Activated CD8-positive, alpha-beta memory T cell treated with anti-CD3 and anti-CD28 coated beads, Interleukin-2, amount 10 ng/mL, durations not matched to agents 7 days and 5 days (primary cell): ENCODE measurements around the gene NDUFC1. TPM values are rescaled to one million over a fixed set of nuclear protein-coding genes. Genes with fewer than 3 reads are reported as not detected.

Source experiments
- ATAC-seq: fragments of 150-1000 bp; cut with Tn5 transposase; one replicate; pipeline ENCODE4 v1.10.0; 2021; ENCODE audit warnings: moderate library complexity
- CTCF ChIA-PET: fragments of 350-600 bp; sonication (Branson Sonifier 250); formaldehyde crosslinking; loops from one replicate; lab custom pipeline; 2021; ENCODE audit warnings: antibody characterized with exemption; lab: Charles Lee
- DNase-seq: peaks from one replicate; pipeline ENCODE4 v3.0.0-alpha.2; 2020
- H3K27ac Mint-ChIP-seq: one replicate; pipeline ENCODE4 v1.8.0; 2021; ENCODE audit warnings: mild to moderate bottlenecking, mixed read lengths
- H3K27me3 Mint-ChIP-seq: one replicate; pipeline ENCODE4 v1.8.0; 2021; ENCODE audit warnings: mixed read lengths
- H3K36me3 Mint-ChIP-seq: one replicate; pipeline ENCODE4 v1.8.0; 2021; ENCODE audit warnings: mild to moderate bottlenecking, mixed read lengths
- H3K4me1 Mint-ChIP-seq: one replicate; pipeline ENCODE4 v1.8.0; 2021; ENCODE audit warnings: mixed read lengths
- H3K4me3 Mint-ChIP-seq: one replicate; pipeline ENCODE4 v1.8.0; 2021; ENCODE audit warnings: mild to moderate bottlenecking, moderate library complexity, mixed read lengths
- H3K9me3 Mint-ChIP-seq: one replicate; pipeline ENCODE4 v1.8.0; 2022; ENCODE audit warnings: low read depth, mixed read lengths
- total RNA-seq, 2 experiments: library from RNA; stranded (reverse); gene quantifications; one replicate each; pipeline ENCODE4 v1.2.3, GENCODE V29; 2021

Gene NDUFC1
- total RNA-seq, 2 experiments from 2014 or later: 32.2 to 34.9 TPM

DNA sequence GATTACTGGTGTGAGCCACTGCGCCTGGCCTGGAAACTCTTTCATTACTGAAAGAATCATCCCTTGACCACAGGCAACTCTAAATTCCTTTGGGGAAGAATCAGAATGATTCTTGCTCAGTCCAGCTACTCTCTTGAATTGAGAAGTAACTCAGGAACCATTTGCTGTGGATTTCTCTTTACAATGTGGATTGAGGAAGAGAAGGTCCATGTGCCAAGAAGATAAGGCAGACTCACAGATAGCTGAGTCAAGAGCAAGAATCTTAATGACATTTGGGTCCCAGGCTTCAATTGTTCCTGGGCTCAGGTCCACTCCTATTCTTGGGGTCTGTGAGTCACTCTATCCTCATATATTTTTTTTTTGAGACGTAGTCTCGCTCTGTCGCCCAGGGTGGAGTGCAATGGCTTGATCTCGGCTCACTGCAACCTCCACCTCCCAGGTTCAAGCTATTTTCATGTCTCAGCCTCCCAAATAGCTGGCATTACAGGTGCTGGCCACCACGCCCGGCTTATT is 16.0 kb downstream of the NDUFC1 start:
- Mint-ChIP-seq H3K9me3 (peaks cover 4% of the 10 kb centered on the region), H3K4me1 (no peaks in the 10 kb centered on the region), H3K4me3 (no peak overlapping the region), H3K27ac (no peak overlapping the region), H3K36me3 (peaks cover 24% of the 10 kb centered on the region), H3K27me3 (peaks cover 18% of the 10 kb centered on the region)
- CTCF ChIA-PET: interaction anchor here (1.4 kb wide), 1 partner anchor 10 kb away, joined by 5 read pairs; no protein-coding TSS in a partner anchor
- DNase-seq (no peak), ATAC-seq (no peak)

- H3K9me3 Mint-ChIP-seq: peaks cover 4% of the 10 kb centered on the region
- H3K36me3 Mint-ChIP-seq: peaks cover 12% of the 10 kb centered on the region
- DNase-seq: no peak
- ATAC-seq: no peak
- CTCF ChIA-PET: interaction anchor here (1.0 to 1.4 kb wide), 2 partner anchors 9 to 13 kb away, joined by 6 read pairs; no protein-coding TSS in a partner anchor
- peaks cover 18% of the 10 kb centered on the region for H3K4me1 Mint-ChIP-seq
- peaks cover 53% of the 10 kb centered on the region for H3K27me3 Mint-ChIP-seq
- H3K4me3 Mint-ChIP-seq: no peak overlapping the region
- no peak overlapping the region for H3K27ac Mint-ChIP-seq
Measured at GRCh38 chr4:139282721-139283075, 19.6 kb downstream of the NDUFC1 start.

GRCh38 chr4:139282065-139282720 is 20.1 kb downstream of the NDUFC1 start:
- peaks cover 18% of the 10 kb centered on the region for H3K4me1 Mint-ChIP-seq
- H3K36me3 Mint-ChIP-seq: peaks cover 12% of the 10 kb centered on the region
- peaks cover 4% of the 10 kb centered on the region for H3K9me3 Mint-ChIP-seq
- DNase-seq: no peak
- peaks cover 57% of the 10 kb centered on the region for H3K27me3 Mint-ChIP-seq
- H3K27ac Mint-ChIP-seq: no peak overlapping the region
- CTCF ChIA-PET: interaction anchor here (1.0 to 1.4 kb wide), 2 partner anchors 9 to 13 kb away, joined by 6 read pairs; no protein-coding TSS in a partner anchor
- H3K4me3 Mint-ChIP-seq: no peak overlapping the region
- no peak for ATAC-seq

GRCh38 chr4:139279760-139280620 is 22.3 kb downstream of the NDUFC1 start, which contains the start of gene MGARP:
MGARP (minus strand) TSS chr4:139280225; CDS start chr4:139280158, 67 bp downstream.
- peak; percentile 84 for ATAC-seq
- CTCF ChIA-PET: no interaction called here
- peaks cover 72% of the 10 kb centered on the region for H3K27me3 Mint-ChIP-seq
- H3K4me3 Mint-ChIP-seq: peak within 1 kb of the TSS; percentile 68
- H3K9me3 Mint-ChIP-seq: peaks cover 4% of the 10 kb centered on the region
- H3K36me3 Mint-ChIP-seq: peaks cover 7% of the 10 kb centered on the region
- H3K4me1 Mint-ChIP-seq: peaks cover 18% of the 10 kb centered on the region
- H3K27ac Mint-ChIP-seq: no peak within 1 kb of the TSS
- peak; percentile 44 for DNase-seq

DNA sequence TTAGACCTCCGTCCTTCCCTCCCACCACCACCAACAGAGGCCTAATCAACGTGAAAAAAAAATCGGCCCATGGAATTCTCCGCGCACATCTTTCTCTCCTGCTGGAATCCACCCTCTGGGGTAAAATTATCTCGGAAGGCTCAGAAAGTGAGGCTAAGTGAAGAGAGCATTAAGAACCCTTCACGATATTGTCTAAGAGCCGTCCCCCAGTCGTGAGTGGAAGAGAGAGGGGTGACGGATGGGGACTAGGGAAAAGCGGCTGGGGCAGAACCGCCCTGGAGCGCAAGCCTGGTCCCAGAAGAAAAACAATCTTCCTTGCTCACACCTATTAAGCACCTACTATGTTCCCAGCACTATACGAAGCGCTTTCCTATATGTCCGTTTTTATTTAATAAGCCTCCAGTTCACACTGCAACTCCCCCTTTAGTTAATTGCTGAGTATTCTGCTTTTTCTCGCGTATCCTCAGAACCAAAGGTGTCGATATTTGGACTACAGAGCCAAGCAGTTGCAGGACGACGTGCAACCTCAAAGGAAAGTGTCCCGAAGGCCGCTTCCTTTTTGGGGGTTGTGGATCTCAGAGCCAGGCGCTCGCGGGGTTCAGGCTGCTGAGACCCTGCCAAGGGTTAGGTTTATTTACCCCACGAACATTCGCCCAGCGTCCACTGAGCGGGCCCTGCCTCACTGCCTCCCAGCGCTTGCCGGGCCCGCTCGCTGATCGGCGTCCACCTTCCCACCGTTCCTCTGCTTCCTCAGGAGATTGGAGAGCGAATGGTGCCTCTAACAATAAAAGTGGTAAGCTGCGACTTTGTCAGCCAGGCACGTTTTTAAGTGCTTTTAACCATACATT is 23.1 kb downstream of the NDUFC1 start:
- H3K27me3 Mint-ChIP-seq: peaks cover 73% of the 10 kb centered on the region
- no peak for DNase-seq
- CTCF ChIA-PET: no interaction called here

DNA sequence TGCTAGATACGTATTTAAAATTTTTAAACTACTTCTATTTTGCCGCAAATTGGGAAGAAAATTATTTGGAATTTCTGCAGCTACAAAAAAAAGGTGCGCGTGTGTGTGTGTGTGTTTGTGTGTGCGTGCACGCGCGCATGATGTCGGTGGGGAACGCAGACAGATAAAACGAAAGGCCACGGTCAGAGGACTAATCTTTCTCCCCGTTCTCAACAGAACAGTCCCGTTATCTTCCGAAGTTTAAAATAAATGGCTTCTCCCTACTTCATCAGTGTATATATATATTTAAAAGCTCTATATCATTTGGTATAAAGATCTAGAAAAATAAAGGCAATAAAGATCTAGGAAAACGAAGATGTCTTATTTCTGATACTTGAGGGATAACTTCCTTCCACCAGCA is 23.8 kb downstream of the NDUFC1 start:
- CTCF ChIA-PET: no interaction called here
- H3K27me3 Mint-ChIP-seq: peaks cover 75% of the 10 kb centered on the region
- no peak for DNase-seq

More for the DNA sequence above, 23.1 kb downstream of the NDUFC1 start:
- H3K36me3 Mint-ChIP-seq: peaks cover 1% of the 10 kb centered on the region
- ATAC-seq: peak; percentile 52
- peak overlapping the region; percentile 68 for H3K4me3 Mint-ChIP-seq
- H3K27ac Mint-ChIP-seq: no peak overlapping the region
- no peaks in the 10 kb centered on the region for H3K9me3 Mint-ChIP-seq
- peaks cover 18% of the 10 kb centered on the region for H3K4me1 Mint-ChIP-seq

GRCh38 chr4:139275281-139275735 is 27.0 kb downstream of the NDUFC1 start:
- Mint-ChIP-seq H3K36me3 (peaks cover 1% of the 10 kb centered on the region), H3K27me3 (peaks cover 48% of the 10 kb centered on the region), H3K4me1 (peaks cover 16% of the 10 kb centered on the region), H3K9me3 (no peaks in the 10 kb centered on the region), H3K4me3 (no peak overlapping the region), H3K27ac (no peak overlapping the region)
- DNase-seq (no peak), ATAC-seq (no peak)
- CTCF ChIA-PET: interaction anchor here (1.0 to 1.4 kb wide), 2 partner anchors 9 to 21 kb away, joined by 3 to 5 read pairs; no protein-coding TSS in a partner anchor

More for the DNA sequence above, 23.8 kb downstream of the NDUFC1 start:
- Mint-ChIP-seq H3K36me3 (peaks cover 1% of the 10 kb centered on the region), H3K4me3 (peak overlapping the region; percentile 68), H3K4me1 (peaks cover 18% of the 10 kb centered on the region), H3K27ac (no peak overlapping the region), H3K9me3 (no peaks in the 10 kb centered on the region)
- ATAC-seq: no peak

DNA sequence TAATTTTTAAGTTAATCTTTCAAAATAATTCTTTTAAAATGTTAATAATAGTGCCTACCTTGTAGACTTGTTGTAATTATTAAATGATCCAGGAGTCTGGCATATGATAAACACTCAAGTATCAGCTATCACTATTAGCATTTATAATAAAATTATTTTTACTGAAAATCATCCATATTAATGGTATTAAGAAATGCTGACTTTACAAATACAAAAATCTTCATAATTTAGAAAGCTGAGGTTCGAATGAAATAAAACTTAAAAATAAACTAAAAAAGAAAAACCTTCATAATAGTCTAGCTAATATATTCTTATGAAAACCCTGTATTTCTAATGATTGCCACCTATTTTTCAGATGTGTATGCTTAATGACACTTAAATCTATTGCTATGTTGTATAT is 27.5 kb downstream of the NDUFC1 start:
- peaks cover 43% of the 10 kb centered on the region for H3K27me3 Mint-ChIP-seq
- H3K27ac Mint-ChIP-seq: no peak overlapping the region
- H3K9me3 Mint-ChIP-seq: no peaks in the 10 kb centered on the region
- DNase-seq: no peak
- no peak overlapping the region for H3K4me3 Mint-ChIP-seq
- peaks cover 11% of the 10 kb centered on the region for H3K4me1 Mint-ChIP-seq
- H3K36me3 Mint-ChIP-seq: peaks cover 1% of the 10 kb centered on the region
- CTCF ChIA-PET: interaction anchor here (1.0 kb wide), 1 partner anchor 8 kb away, joined by 3 read pairs; no protein-coding TSS in a partner anchor
- ATAC-seq: no peak

- peaks cover 35% of the 10 kb centered on the region for H3K27me3 Mint-ChIP-seq
- DNase-seq (no peak), ATAC-seq (no peak)
- no peaks in the 10 kb centered on the region for H3K9me3 Mint-ChIP-seq
- H3K36me3 Mint-ChIP-seq: peaks cover 1% of the 10 kb centered on the region
- CTCF ChIA-PET: no interaction called here
- H3K27ac Mint-ChIP-seq: no peak overlapping the region
- no peak overlapping the region for H3K4me3 Mint-ChIP-seq
- H3K4me1 Mint-ChIP-seq: peaks cover 2% of the 10 kb centered on the region
Measured at GRCh38 chr4:139273835-139274234, 28.4 kb downstream of the NDUFC1 start.

- Mint-ChIP-seq H3K36me3 (no peaks in the 10 kb centered on the region), H3K4me3 (peak overlapping the region; percentile 65), H3K27me3 (peaks cover 18% of the 10 kb centered on the region), H3K4me1 (peaks cover 29% of the 10 kb centered on the region), H3K9me3 (no peaks in the 10 kb centered on the region), H3K27ac (no peak overlapping the region)
- CTCF ChIA-PET: interaction anchor here (0.9 to 3.0 kb wide), 5 partner anchors 21 to 237 kb away, joined by 3 to 14 read pairs (median 8); no protein-coding TSS in a partner anchor
- no peak for ATAC-seq
- no peak for DNase-seq
Measured at GRCh38 chr4:139267301-139267700, 35.0 kb downstream of the NDUFC1 start.

- Mint-ChIP-seq H3K27me3 (peaks cover 18% of the 10 kb centered on the region), H3K4me1 (peaks cover 29% of the 10 kb centered on the region), H3K36me3 (no peaks in the 10 kb centered on the region), H3K4me3 (peak overlapping the region; percentile 65), H3K9me3 (no peaks in the 10 kb centered on the region), H3K27ac (peak overlapping the region; percentile 77)
- CTCF ChIA-PET: interaction anchor here (0.9 to 3.0 kb wide), 10 partner anchors 8 to 236 kb away, joined by 3 to 14 read pairs (median 4); partner anchors contain the start of gene NAA15
- ATAC-seq (peak; percentile 96), DNase-seq (peak; percentile 94)
Measured at GRCh38 chr4:139266583-139267257, 35.6 kb downstream of the NDUFC1 start.

DNA sequence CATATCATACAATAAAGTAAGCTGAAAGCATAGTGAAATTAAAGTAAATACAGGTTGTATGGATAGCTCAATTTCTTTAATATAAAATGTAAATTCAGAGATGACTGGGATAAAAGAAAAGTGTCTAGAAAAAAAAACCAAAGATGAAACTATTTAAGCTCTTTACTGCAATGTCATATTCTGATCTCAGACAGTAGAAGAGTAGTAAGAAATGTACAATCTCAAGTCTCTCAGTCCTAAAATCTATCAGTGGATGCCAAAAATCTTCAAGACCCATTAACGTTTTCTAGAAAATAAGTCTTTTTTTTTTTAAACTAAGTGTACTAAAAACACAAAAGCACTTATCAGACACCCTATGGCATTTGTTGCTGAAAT is 36.1 kb downstream of the NDUFC1 start:
- peaks cover 18% of the 10 kb centered on the region for H3K27me3 Mint-ChIP-seq
- DNase-seq: no peak
- peak overlapping the region; percentile 65 for H3K4me3 Mint-ChIP-seq
- peaks cover 29% of the 10 kb centered on the region for H3K4me1 Mint-ChIP-seq
- H3K36me3 Mint-ChIP-seq: no peaks in the 10 kb centered on the region
- no peaks in the 10 kb centered on the region for H3K9me3 Mint-ChIP-seq
- CTCF ChIA-PET: interaction anchor here (0.9 to 3.0 kb wide), 9 partner anchors 9 to 235 kb away, joined by 3 to 14 read pairs (median 4); partner anchors contain the start of gene NAA15
- peak overlapping the region; percentile 77 for H3K27ac Mint-ChIP-seq
- ATAC-seq: peak; percentile 7
